Esophagus muscularis mucosa (tissue), 4 donors: Measurements from ENCODE around the gene CDH20. TPM values are rescaled to one million over a fixed set of nuclear protein-coding genes. Genes with fewer than 3 reads are reported as not detected.

Experiments
- DNase-seq: peaks from one replicate; pipeline ENCODE4 v3.0.0-alpha.2; 2017; ENCODE audit errors: extremely low spot score
- H3K27ac ChIP-seq, 4 donors: fragments of 200-600 bp; sonication (generic); replicated peaks in 1 of 4; 1 replicate in 3 of 4; 2 replicates in 1 of 4; pipeline ENCODE4 v1.5.1; 2016 to 2019; ENCODE audit warnings: mild to moderate bottlenecking in 1 of 4
- H3K27me3 ChIP-seq, 4 donors: fragments of 200-600 bp; sonication (generic); one replicate each; pipeline versions ENCODE4 v1.5.1 to v1.6.0; 2016 to 2019
- H3K36me3 ChIP-seq, 4 donors: fragments of 200-600 bp; sonication (generic); one replicate each; pipeline ENCODE4 v1.5.1; 2016 to 2019
- H3K4me1 ChIP-seq, 4 donors: fragments of 200-600 bp; sonication (generic); one replicate each; pipeline ENCODE4 v1.5.1; 2016 to 2019
- H3K4me3 ChIP-seq, 4 donors: fragments of 200-600 bp; sonication (generic); 1 replicate in 2 of 4; 2 replicates in 2 of 4; pipeline ENCODE4 v1.5.1; 2016 to 2019; ENCODE audit warnings: mild to moderate bottlenecking in 4 of 4, moderate library complexity in 1 of 4
- H3K9me3 ChIP-seq, 4 donors: fragments of 200-600 bp; sonication (generic); 1 replicate in 3 of 4; 2 replicates in 1 of 4; pipeline ENCODE4 v1.5.1; 2016 to 2019
- EP300 ChIP-seq: sonication (generic); formaldehyde crosslinking; IDR thresholded peaks from one replicate; pipeline ENCODE4 v1.6.1; 2017; ENCODE audit warnings: antibody characterized with exemption
- POLR2A ChIP-seq: fragments of 450-650 bp; IDR thresholded peaks from one replicate; pipeline ENCODE4 v1.6.1; 2017; ENCODE audit warnings: antibody characterized with exemption, moderate library complexity, mild to moderate bottlenecking, low read depth
- POLR2AphosphoS5 ChIP-seq, 2 donors: sonication (generic); formaldehyde crosslinking; IDR thresholded peaks; one replicate each; pipeline ENCODE4 v1.6.1; 2017; ENCODE audit warnings: antibody characterized with exemption in 2 of 2
- WGBS: methylation state at CpG from one replicate; pipeline ENCODE4 v1.1.5; 2018; 5-methylcytosine and 5-hydroxymethylcytosine counted together
- intact Hi-C: fragments of 100-400 bp; cut with DNase I; formaldehyde crosslinking; loops from one replicate; pipeline ENCODE4 v1.15.1; 2023
- total RNA-seq, 4 donors: library from RNA; depleted of rRNA; stranded (reverse); fragments of >200 nt; gene quantifications; one replicate each; pipeline versions ENCODE4 v1.1.0 to v1.2.1, GENCODE V29; 2016
- TF ChIP-seq, protein P1 (sequence below), 3 experiments: fragments of 200-600 bp in 2 of 3; fragments of 450-650 bp in 1 of 3; sonication (generic) in 2 of 3; IDR thresholded peaks; one replicate each; pipeline ENCODE4 v1.5.1; 2017 to 2019; ENCODE audit warnings: antibody characterized with exemption in 3 of 3, mild to moderate bottlenecking in 2 of 3, moderate library complexity in 1 of 3

The CDH20 gene
- total RNA-seq, 4 donors from 2014 or later: 0.06 to 0.99 (median 0.27) TPM

DNA sequence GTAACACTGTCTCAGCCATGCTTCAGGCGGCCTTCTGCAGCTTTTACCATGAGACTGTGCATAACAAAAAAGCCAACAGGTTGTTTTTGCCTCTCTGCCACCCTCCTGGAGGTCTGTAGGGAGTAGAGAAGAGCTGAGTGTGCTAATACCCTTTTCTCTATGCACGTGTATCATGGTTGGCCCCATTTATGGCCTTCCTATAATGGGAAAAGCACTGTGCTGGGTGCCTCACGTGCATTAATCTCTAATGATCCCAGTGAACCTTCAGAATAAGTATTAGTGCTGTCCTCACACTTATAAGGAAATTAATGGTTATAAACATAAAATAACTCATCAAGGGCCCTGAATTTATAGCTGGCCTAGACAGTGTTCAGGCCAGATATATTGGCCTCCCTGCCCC is 164.2 kb downstream of the CDH20 start:
- peaks cover 0 to 5% (median 0%) of the 10 kb centered on the region in 4 donors for H3K27me3 ChIP-seq
- no peaks in the 10 kb centered on the region for H3K36me3 ChIP-seq
- H3K9me3 ChIP-seq: no peaks in the 10 kb centered on the region
- no peak for TF ChIP-seq POLR2AphosphoS5 (IDR thresholded peaks at IDR 0.05)
- TF ChIP-seq, protein P1, sequence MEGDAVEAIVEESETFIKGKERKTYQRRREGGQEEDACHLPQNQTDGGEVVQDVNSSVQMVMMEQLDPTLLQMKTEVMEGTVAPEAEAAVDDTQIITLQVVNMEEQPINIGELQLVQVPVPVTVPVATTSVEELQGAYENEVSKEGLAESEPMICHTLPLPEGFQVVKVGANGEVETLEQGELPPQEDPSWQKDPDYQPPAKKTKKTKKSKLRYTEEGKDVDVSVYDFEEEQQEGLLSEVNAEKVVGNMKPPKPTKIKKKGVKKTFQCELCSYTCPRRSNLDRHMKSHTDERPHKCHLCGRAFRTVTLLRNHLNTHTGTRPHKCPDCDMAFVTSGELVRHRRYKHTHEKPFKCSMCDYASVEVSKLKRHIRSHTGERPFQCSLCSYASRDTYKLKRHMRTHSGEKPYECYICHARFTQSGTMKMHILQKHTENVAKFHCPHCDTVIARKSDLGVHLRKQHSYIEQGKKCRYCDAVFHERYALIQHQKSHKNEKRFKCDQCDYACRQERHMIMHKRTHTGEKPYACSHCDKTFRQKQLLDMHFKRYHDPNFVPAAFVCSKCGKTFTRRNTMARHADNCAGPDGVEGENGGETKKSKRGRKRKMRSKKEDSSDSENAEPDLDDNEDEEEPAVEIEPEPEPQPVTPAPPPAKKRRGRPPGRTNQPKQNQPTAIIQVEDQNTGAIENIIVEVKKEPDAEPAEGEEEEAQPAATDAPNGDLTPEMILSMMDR (IDR thresholded peaks at IDR 0.05): no peak
- no peak for TF ChIP-seq POLR2A
- TF ChIP-seq EP300: no peak
- 74% methylated on average over 3 of the region's 3 CpGs for WGBS
- H3K4me3 ChIP-seq: no peak overlapping the region
- H3K27ac ChIP-seq: no peak overlapping the region
- DNase-seq: no peak
- intact Hi-C loops: no loop called here
- H3K4me1 ChIP-seq: no peaks in the 10 kb centered on the region

DNA sequence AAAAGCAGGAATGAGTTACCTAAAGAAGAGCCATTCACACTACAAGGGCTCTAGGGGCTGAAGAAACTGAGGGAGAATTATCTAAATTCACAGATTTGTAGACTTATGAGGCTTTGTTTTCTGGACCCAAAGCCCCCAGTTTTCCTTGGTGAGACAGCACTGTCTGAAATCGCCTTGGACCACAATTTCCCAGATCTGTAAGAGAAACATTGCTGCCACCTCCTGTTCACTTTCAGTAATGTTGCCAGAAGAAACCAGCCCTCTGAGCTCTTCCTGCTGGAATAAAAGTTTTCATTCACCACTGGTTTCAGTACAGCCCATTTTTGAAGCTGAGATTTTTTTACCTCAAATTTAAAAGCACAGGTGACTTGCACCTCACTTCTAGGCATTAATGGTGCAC is 169.2 kb downstream of the CDH20 start:
- Histone ChIP-seq H3K27ac (no peak overlapping the region), H3K4me3 (no peak overlapping the region), H3K27me3 (peaks cover 0 to 21% (median 0%) of the 10 kb centered on the region in 4 donors), H3K4me1 (no peaks in the 10 kb centered on the region), H3K36me3 (no peaks in the 10 kb centered on the region), H3K9me3 (no peaks in the 10 kb centered on the region)
- TF ChIP-seq POLR2A: no peak
- TF ChIP-seq, protein P1 (IDR thresholded peaks at IDR 0.05): peak; percentile 47 to 55 (median 50)
- intact Hi-C loops: loop anchor here (5.0 kb wide), 2 partner anchors 815 to 1515 kb away; no protein-coding TSS in a partner anchor
- no peak for DNase-seq
- WGBS: 14% methylated on average over 1 of the region's 1 CpG

DNA sequence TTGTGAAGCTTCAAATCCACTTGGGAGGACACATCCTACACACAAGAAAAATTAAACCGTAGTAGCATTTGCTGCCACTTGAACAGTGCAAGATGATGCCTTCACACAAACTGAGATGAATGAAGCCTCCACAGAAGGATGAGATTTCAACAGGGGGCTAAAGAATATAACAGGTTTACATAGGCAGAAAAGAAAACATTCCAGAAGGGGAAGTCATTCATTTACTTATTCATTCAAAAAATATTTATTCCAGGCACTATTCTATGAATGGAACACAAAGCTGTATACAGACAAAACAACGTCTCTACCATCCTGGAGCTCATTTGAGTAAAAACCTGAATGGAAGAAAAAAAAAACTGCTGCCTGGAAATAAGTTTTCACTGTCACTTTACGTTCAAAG is 170.5 kb downstream of the CDH20 start:
- DNase-seq: no peak
- H3K36me3 ChIP-seq: no peaks in the 10 kb centered on the region
- intact Hi-C loops: loop anchor here (5.0 kb wide), 2 partner anchors 816 to 1516 kb away; no protein-coding TSS in a partner anchor
- WGBS: 46% methylated on average over 3 of the region's 3 CpGs
- no peaks in the 10 kb centered on the region for H3K4me1 ChIP-seq
- no peak overlapping the region for H3K4me3 ChIP-seq
- no peaks in the 10 kb centered on the region for H3K9me3 ChIP-seq
- peaks cover 0 to 21% (median 0%) of the 10 kb centered on the region in 4 donors for H3K27me3 ChIP-seq
- TF ChIP-seq, protein P1 (IDR thresholded peaks at IDR 0.05): no peak
- TF ChIP-seq POLR2AphosphoS5 (IDR thresholded peaks at IDR 0.05) (no peak), POLR2A (no peak), EP300 (no peak)
- no peak overlapping the region for H3K27ac ChIP-seq

DNA sequence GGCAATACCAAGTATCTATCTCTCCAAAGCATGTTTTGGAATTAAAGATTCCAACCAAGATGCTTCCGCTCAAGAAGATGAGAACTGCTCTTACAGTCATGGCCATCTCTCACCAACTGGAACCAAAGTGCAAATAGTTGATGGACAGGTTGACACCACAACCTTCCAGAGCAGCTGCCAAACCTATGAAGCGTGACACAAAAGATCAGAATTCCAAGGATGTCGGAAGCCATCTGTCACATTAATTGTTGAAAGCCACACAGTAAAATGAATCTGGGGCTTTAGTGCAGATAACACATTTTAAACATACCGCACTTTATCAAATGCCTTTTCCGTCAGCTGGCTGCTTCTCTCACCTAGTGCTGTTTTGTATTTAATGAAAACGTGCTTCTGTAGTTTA is 195.7 kb downstream of the CDH20 start:
- Histone ChIP-seq H3K4me3 (no peak overlapping the region), H3K27me3 (peaks cover 0 to 6% (median 0%) of the 10 kb centered on the region in 4 donors), H3K36me3 (no peaks in the 10 kb centered on the region), H3K27ac (no peak overlapping the region), H3K9me3 (no peaks in the 10 kb centered on the region), H3K4me1 (no peaks in the 10 kb centered on the region)
- TF ChIP-seq POLR2A (no peak), EP300 (no peak), POLR2AphosphoS5 (IDR thresholded peaks at IDR 0.05) (no peak)
- TF ChIP-seq, protein P1 (IDR thresholded peaks at IDR 0.05): no peak
- no peak for DNase-seq
- 84% methylated on average over 6 of the region's 6 CpGs for whole genome bisulfite sequencing
- intact Hi-C loops: no loop called here

DNA sequence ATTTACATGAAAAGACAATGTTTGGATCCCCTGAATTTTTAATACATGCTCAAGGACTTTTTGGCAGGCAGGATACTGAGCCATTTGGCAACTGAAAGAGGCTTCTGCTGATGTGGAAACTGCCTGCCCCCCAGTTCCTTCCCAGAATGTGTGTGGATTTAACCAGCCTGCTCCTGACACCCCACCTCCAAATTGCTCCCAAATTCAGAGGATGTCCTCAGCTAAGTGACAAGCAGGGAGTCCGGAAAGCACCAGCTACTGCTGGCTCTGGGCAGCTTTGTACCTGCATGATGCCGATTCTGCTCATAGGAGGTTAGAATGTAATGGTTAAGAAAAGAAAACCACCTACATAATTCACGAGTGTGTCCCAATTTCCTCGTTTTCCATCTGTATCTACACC is 197.5 kb downstream of the CDH20 start:
- 83% methylated on average over 4 of the region's 4 CpGs for WGBS
- H3K9me3 ChIP-seq: no peaks in the 10 kb centered on the region
- no peak overlapping the region for H3K27ac ChIP-seq
- no peaks in the 10 kb centered on the region for H3K36me3 ChIP-seq
- H3K4me3 ChIP-seq: no peak overlapping the region
- TF ChIP-seq POLR2AphosphoS5 (IDR thresholded peaks at IDR 0.05): no peak
- no peak for TF ChIP-seq EP300
- TF ChIP-seq, protein P1 (IDR thresholded peaks at IDR 0.05): no peak
- TF ChIP-seq POLR2A: no peak
- no peak for DNase-seq
- no peaks in the 10 kb centered on the region for H3K4me1 ChIP-seq
- intact Hi-C loops: no loop called here
- peaks cover 0 to 6% (median 0%) of the 10 kb centered on the region in 4 donors for H3K27me3 ChIP-seq
